AG20443 (cell line): ENCODE results near the gene ERMAP.
A peak's percentile ranks its signal among the peaks of the same experiment; 100 is the strongest.
"Not testable (repeated sequence)": the region's sequence is repeated elsewhere in the genome, so short reads cannot be mapped to it uniquely, and the experiment has no call there.

Experiments
- DNase-seq: peaks from one replicate; pipeline ENCODE4 v3.0.0; 2012; ENCODE audit warnings: low spot score, mixed read lengths

ERMAP gene

DNA sequence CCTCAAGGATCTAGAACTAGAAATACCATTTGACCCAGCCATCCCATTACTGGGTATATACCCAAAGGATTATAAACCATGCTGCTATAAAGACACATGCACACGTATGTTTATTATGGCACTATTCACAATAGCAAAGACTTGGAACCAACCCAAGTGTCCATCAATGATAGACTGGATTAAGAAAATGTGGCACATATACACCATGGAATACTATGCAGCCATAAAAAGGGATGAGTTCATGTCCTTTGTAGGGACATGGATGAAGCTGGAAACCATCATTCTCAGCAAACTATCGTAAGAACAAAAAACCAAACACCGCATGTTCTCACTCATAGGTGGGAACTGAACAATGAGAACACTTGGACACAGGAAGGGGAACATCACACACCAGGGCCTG lies 2.1 kb upstream of the ERMAP start:
- DNase-seq = not testable (repeated sequence)

DNA sequence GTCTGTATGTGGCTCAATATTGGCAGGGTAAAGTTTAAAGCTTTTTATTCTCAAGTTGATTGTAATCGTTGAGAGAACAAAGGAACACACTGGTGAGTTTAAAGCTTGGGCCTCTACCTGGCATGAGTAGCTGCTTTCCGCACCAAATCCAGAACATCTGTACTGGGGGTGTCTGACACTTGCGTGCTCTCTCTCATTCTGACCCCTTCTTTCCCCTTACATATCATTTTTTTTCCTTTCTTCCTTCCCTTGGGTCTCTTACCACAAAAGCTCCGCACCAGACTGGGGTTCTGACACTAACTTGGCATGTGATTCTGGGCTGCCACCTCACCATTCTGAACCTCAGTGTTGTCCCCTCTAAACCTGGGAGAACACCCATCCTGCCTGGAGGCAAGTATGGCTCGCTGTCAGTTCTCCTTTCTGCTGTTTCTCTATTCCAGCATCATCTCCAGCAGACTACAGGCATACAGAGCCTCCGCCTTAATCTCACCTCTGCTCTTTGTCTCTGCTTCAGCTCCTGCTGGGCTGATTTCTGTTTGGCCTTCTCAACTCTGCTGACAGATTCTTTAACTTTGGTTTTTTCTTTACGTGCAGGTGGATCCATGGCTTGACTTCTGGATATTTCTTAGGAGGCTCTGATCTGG lies 859 bp upstream of the ERMAP start:
- DNase-seq = no peak

DNA sequence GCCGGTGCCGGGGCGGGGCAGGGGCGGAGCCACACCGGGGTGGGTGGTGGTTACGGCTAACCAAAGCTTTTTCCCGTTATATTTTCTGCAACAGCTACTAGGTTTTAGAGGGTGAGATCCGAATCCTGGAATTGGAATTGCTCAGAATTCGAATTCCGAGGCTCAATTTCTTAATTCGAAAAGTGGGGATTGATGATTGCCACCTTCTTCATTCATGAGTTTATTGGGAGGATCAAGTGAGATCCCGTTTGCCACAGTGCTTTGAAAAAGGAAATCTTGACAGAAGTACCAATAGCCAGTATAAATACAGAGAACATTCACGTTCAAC lies 482 bp downstream of the ERMAP start:
- no peak for DNase-seq

DNA sequence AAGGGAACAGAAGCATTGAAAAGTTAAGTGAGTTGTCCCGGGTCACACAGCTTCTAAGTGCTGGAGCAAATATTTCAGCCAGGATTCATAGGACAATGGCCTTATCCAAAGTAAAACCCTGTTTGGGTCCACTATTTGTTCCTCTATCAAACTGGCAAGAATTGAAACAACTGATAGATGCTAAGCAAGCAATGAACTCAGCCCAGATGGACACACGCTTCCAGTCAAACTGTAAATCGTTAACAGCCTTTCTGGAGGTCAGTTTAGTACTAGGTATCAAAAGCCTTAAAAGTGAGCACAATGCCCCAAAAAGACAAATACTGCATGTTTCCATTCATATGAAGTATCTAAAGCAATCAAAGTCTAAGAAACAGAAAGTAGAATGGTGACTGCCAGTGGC lies 1.1 kb downstream of the ERMAP start:
- no peak for DNase-seq

DNA sequence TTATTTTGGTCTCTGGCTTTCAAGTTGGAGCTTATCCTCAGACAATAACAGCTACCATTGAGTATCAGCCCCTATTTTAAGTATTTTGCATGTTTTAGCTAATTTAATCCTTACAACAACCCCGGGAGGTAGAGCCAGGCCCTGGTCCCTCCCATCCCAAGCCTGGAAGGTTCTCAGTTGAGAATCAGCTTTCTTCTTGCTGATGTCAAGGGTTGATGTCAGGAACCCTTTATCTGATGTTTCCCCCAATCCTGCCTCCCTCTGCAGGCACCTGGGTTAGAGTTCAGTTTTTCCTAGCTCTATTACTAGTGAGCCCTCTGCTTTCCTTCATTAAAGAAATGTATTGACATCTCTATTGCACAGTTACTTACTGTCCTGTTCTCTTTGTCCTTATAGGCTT lies 3.9 kb downstream of the ERMAP start:
- no peak for DNase-seq

DNA sequence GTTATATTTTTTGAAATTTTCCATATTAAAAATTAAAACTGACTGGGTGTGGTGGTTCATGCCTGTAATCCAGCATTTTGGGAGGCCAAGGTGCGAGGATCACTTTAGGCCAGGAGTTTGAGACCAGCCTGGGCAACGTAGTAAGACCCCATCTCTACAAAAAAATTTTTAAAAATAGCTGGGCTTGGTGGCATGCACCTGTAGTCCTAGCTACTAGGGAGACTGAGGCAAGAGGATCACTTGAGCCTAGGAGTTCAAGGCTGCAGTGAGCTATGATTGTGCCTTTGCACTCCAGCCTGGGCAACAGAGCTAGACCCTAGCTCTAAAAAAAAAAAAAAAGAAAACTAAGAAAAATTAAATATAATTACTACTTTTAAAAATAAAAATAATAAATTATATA lies 4.8 kb downstream of the ERMAP start:
- DNase-seq = no peak

DNA sequence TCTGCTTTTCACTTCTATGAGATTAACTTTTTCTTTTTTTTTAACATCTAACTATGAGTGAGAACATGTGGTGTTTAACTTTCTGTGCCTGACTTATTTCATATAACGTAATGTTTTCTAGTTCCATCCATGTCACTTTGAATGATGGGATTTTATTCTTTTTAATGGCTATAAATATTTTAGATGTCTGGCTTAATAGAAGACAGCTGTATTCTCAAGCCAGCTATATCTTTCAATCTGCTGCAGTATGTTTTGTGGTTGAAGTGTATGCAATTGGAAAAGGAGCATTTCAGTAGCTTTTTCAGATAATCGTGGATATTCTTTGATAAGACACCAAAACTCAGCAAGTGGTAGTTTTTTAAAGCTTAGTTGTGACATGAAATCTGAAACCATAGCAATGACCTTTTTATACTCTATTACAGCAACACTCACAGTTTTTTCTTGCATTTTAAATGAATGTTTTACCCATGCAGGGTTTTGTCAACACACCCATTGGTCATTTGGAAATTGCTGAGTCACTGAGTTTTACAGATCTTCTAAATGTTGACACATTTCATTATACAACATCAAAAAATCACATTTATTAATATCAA lies 6.0 kb downstream of the ERMAP start:
- peak; percentile 28 for DNase-seq

DNA sequence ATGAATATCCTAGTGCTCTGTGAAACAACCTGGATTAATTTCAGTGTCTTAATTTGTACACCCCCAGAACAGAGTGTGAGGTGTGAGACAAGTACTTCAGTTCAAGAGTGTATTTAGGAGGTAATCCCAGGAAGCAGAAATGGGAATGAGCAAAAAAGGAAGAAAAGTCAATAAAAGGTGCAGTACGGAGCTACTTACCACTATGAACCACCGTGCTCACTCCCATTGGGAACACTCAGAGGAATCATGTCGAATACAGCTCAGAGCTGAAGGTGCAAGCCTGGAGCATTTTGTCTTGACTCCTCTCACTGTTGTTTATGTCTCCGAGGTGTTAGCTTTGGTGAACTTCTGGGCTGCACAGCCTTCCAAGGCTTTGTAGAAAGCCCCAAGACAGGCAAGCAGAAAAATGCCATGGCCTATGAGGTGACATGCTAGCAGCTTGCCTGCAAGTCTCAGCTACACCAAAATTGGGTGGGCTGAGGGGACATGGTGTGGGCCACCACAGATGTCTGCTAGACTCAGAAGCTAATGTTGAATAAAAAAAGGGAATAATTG lies 7.6 kb downstream of the ERMAP start:
- DNase-seq = no peak

DNA sequence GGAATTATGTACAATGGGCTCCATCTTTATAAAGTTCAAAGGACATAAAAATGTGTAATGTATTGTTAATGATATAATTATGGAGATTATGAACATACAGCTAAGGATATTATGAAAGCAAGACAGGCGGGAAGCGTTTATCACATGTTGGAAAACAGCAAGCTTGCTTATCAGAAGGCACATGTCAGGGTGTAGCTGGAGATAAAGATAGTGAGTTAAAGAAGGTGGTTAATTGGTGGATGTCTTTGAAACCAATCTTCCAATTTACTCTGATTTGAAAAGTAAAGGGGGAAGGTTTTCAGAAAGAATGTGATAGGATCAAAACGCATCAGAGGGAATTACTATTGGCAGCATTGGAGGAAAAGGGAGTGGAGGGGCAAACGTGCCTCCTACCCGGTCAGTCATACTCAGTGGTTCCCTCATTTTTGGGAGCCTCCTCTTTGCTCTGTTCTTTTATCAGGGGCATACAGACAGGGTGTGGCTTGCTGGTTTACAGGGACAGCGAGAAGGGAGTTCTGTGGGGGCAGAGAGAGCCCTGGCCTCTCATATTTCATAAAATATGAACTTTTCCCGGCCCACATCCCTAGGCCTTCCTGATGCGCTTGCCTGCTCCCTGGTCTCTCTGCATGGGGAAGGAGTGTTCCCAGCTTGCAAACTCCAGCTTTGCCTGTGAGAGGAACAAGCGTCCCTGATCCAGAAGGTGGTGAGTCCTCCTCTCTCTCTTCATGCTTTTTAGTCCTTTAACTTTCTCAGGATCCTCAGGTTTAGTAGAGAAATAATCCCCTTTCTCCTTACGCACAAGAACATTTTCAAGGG lies 8.3 kb downstream of the ERMAP start:
- DNase-seq = no peak

DNA sequence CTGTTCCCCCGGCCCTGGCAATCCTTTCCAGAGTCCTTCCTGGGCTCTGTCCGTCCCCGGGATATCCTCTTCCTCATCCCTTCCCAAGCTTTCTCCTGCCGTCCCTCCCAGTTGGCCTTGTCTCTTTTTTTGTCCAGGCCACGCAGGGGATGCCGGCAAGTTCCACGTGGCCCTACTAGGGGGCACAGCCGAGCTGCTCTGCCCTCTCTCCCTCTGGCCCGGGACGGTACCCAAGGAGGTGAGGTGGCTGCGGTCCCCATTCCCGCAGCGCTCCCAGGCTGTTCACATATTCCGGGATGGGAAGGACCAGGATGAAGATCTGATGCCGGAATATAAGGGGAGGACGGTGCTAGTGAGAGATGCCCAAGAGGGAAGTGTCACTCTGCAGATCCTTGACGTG lies 13.7 kb downstream of the ERMAP start:
- DNase-seq = no peak

DNA sequence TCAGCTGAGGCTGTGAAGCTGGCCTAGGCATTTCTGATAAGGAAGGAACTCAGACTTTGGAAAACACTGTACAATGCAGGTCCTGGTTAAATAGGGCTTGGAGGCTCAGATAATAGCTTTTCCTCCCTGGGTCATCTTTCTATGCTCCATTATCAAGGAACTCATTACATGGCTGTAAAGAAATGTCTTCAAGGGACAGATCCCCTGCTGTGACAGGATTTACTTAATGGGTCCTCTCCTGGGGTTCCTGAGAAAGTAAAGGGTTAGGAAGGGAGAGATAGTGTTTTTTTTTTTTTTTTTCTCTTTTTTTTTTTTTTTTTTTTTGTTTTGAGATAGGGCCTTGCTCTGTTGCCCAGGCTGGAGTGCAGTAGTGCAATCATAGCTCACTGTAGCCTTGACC lies 14.4 kb downstream of the ERMAP start:
- no peak for DNase-seq

DNA sequence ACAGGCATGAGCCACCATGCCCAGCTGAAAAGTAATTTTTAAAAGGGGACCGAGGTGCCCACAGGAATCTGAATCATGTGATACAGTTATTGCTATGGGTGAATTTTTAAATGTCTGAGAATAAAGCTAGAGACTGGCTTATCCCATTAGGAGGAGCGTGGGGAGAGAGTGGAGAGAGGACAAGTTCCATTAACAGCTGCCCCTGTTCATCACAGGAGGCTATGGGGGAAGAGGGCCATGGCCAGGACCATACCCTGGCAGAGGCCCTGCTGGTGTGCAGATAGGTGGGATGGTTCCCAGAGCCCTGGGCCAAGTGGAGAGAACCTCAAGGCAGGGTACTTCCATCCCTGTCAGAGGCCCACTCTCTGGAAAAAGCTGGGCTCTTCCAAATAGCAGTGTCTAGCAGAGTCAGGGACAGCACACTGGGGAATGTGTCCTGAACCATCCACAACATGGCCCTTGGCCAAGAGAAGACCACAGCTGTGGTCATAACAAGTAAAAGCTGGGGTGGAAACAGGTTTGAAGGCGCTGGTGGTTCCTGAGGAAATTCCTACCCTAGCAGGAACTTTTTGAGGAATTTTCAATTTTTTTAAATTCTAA lies 15.8 kb downstream of the ERMAP start:
- no peak for DNase-seq

DNA sequence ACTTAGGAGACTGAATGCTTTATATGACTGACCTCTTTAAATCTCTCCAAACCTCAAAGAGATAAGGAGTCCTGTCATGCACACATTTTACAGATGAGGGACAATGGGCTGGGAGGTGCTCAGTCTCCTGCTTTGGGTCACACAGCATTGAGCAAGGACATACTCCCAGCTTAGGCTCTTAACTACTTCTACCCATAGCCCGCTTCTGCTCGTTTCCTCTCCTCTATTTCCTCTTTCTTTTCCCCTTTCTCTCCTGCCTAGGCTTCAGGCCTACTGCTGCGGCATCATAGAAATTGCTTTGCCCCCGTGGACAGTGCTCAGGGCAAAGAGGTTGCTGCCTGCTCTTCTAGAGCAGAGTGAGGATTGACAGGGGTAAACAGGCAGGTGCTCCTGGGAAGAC lies 17.1 kb downstream of the ERMAP start:
- DNase-seq = no peak

DNA sequence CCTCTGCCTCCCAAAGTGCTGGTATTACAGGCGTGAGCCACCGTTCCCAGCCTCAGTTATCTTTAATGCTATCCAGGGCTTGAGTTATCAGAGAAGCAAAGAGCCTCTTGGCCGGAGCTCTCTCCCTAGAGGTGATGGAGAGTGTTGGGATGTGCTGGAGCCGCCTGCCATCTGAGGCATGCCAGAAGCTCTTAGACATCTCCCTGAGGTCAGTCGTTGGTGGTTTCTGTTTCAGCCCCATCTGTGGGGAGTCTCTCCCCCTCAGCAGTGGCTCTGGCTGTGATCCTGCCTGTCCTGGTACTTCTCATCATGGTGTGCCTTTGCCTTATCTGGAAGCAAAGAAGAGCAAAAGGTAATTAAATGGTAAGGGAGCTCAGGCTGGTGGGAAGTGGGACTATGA lies 17.9 kb downstream of the ERMAP start:
- no peak for DNase-seq

DNA sequence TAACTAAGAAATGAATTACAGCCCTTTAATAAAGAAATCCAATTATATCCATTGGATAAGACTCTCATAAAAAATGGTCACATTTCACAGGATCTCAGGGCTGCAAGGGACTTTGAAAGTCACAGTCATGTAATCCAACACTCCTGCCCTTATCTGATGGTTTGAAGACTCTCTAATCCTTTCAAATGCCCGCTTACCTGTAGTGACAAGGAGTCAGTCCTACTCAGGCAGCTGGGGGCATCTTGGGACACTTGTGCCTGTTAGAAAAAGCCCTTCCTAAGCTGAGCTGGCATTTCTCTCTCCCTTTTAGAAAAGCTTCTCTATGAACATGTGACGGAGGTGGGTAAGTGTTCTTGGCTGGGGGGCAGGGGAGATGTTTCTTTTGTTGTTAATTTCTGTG lies 18.5 kb downstream of the ERMAP start:
- DNase-seq = no peak

DNA sequence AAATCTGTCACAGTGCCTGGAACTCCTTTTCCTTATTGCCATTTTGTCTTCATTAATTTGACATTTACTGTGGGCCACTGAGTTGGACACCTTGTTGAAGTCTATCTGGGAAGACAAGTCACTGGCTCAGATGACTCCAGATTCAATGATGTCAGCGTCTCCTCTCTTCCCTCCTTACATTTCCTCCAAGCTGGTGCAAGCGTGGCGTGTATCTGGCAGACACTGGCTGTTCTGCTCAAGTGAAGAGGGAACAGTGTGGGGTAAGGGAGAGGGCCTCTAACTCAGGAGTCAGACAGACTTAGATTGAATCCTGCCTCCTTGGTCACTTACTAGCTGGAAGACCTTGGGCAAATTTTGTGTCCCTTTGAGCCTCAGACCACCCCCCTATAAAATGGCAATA lies 20.8 kb downstream of the ERMAP start:
- DNase-seq = no peak

DNA sequence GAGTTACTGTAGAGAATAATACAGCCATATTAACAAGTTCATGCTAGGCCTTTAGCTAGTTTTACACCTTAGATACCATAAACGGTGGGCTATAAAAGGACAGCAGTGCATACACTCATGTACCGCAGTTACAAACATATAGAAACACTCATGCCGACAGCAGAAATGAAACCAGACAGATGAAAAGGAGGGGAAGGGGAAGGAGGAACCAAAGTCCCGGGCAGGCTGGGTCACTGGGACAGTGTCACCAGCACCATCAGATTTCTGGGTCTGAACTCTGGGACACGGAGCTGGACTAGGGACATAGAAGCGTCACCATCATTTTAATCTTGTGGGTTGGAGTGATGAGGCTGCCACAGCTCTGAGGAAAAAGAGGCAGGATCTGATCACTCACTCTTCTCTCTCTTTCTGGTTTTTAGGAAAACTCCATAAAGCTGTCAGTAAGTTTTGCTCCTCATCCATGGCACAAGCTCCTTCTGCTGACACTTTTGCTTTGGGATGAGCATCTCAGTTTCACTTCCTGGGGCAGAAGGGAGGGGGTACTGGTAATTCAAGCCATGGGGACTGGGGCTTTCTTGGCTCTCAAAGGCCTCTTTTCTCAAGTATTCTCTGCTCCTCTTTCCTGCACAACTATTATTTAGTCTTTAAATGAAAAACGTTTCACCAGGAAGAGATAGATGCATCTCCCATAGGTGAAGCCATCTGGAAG lies 21.7 kb downstream of the ERMAP start:
- DNase-seq = no peak

DNA sequence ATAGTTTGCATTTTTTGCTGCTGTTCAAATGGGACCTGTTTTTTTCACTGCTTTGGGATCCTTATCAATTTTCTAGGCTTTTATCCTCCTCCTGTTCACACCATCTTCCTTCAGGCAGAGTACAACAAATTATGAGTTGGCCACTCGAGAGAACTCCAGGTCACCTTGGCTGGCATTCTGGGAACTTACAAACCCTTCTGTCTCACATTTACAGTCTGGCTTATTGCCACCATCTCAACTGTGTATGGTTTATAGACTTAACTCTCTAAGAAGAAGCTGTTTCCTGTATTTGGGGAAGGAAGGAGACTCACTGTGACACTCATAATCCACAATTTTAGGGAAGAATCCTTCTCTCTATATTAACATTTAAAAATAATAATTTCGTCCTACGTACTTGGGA lies 24.1 kb downstream of the ERMAP start:
- DNase-seq = no peak

DNA sequence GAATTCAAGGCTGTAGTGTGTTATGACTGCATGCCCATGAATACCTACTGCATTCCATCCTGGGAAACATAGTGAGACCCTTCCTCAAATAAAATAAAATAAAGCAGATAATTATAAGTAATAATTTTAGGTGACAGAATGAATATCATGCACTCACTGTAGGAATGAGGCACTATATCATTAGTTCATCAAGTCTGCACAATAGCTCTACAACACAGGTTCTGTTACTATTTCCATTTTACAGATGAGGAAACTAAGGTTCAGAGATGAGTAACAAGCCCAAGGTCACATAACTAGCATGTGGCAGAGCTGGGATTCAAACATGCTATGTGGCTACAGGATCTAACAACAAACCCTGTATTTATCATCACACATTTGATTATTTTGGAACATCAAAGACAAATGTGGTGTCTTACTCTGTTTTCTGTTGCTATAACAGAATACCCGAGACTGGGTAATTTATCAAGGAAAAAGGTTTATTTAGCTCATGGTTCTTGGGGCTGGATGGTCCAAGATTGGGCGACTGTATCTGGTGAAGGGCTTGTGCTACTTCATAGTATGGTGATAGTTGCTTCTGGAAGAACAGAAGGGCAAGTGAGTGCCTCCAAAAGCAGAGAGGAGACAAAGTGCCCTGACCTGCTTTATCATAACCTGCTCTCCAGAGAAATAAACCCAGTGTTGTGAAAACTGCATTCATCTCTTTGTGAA lies 24.7 kb downstream of the ERMAP start:
- no peak for DNase-seq

DNA sequence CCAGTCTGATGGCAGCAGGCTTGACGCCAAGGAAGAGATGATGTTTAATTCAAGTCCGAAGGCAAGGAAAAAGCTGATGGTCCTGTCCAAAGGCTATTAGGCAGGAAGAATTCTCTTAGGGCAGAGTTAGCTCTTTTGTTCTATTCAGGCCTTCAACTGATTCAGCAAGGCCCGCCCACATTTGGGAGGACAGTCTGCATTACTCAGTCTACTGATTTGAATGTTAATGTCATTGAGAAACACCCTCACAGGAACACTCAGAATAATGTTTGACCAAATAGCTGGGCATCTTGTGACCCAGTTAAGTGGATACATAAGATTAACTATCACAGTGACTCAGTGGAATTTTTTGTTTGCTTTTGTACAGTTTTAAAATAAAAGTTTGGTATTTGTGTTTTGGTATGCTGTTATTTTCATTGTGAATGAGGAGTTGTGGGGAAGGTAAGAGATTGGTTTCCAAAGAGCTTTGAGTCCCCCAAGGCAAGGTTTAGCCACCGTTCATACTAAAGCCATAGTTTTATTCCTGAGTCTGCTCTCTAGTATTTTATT lies 27.7 kb downstream of the ERMAP start:
- DNase-seq = peak; percentile 32

DNA sequence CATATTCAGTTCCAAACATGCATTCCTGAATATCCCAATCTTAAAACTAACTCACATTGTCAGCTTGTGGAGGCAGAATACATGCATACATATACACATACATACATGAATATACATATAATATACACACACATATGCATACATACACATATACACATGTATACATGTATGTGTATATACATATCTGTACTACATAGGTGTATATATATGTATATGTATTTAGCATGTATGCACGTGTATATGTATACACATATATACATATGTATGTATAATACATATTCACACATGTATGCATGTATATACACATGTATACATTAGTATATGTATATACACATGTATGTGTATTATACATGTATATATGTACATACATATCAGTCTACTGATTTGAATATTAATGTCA lies 28.3 kb downstream of the ERMAP start:
- DNase-seq = no peak
